RWPE1 (cell line): Measurements from ENCODE around the gene RASSF3.

Experiments
- CTCF ChIA-PET: fragments of 350-600 bp; sonication (Branson Sonifier 250); formaldehyde crosslinking; extraction: SDS; loops from one replicate; lab custom pipeline; 2021; lab: Yijun Ruan, JAX
- POLR2A ChIA-PET: fragments of 400-600 bp; formaldehyde crosslinking; extraction: SDS; loops from one replicate; lab custom pipeline; 2020; ENCODE audit warnings: antibody characterized with exemption; ENCODE audit not compliant: low non-redundant PET; lab: Yijun Ruan, JAX
- DNase-seq: peaks from one replicate; pipeline ENCODE4 v3.0.0; 2012; ENCODE audit warnings: low spot score
- H3K27ac ChIP-seq: fragments of 450-650 bp; 2 replicates; pipeline ENCODE4 v1.5.1; 2017
- TF ChIP-seq, protein P1 (sequence below): fragments of 450-650 bp; conservative IDR thresholded peaks from 2 replicates; pipeline ENCODE4 v1.5.1; 2017; ENCODE audit warnings: low read depth, mild to moderate bottlenecking

Gene RASSF3

GRCh38 chr12:64720884-64721283 lies 110.6 kb downstream of the RASSF3 start:
- no peak overlapping the region for H3K27ac ChIP-seq
- CTCF ChIA-PET, result no interaction called here
- TF ChIP-seq, protein P1, sequence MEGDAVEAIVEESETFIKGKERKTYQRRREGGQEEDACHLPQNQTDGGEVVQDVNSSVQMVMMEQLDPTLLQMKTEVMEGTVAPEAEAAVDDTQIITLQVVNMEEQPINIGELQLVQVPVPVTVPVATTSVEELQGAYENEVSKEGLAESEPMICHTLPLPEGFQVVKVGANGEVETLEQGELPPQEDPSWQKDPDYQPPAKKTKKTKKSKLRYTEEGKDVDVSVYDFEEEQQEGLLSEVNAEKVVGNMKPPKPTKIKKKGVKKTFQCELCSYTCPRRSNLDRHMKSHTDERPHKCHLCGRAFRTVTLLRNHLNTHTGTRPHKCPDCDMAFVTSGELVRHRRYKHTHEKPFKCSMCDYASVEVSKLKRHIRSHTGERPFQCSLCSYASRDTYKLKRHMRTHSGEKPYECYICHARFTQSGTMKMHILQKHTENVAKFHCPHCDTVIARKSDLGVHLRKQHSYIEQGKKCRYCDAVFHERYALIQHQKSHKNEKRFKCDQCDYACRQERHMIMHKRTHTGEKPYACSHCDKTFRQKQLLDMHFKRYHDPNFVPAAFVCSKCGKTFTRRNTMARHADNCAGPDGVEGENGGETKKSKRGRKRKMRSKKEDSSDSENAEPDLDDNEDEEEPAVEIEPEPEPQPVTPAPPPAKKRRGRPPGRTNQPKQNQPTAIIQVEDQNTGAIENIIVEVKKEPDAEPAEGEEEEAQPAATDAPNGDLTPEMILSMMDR, result no peak

DNA sequence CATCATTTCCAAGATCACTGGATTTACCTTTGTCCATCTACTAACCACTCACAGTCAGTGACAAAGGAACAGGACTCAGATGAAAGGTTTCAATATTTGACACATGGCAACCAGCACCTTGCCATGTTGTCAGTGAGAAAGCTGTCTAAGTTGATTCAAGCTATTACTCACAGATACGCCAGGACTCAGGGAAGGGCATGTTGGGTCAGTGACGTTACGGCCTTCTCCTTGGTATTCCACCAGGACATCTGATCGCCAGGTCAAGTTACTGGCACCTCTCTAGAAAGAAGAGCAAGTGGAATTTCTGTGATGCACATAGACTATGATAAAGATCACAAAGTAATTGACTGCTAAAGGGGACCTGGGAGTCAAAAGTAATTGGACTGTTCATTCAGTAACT lies 112.5 kb downstream of the RASSF3 start:
- ChIA-PET POLR2A (no interaction called here), CTCF (no interaction called here)
- no peak for DNase-seq
- TF ChIP-seq, protein P1, result no peak
- H3K27ac ChIP-seq, result no peak overlapping the region

More at GRCh38 chr12:64720884-64721283, 110.6 kb downstream of the RASSF3 start:
- DNase-seq, result no peak
- POLR2A ChIA-PET, result no interaction called here

GRCh38 chr12:64723630-64724029 lies 113.3 kb downstream of the RASSF3 start:
- H3K27ac ChIP-seq, result no peak overlapping the region
- no peak for DNase-seq
- ChIA-PET CTCF (interaction anchor here (1.2 kb wide), 1 partner anchor 17 kb away, joined by 4 read pairs; no protein-coding TSS in a partner anchor), POLR2A (no interaction called here)
- TF ChIP-seq, protein P1, result no peak

DNA sequence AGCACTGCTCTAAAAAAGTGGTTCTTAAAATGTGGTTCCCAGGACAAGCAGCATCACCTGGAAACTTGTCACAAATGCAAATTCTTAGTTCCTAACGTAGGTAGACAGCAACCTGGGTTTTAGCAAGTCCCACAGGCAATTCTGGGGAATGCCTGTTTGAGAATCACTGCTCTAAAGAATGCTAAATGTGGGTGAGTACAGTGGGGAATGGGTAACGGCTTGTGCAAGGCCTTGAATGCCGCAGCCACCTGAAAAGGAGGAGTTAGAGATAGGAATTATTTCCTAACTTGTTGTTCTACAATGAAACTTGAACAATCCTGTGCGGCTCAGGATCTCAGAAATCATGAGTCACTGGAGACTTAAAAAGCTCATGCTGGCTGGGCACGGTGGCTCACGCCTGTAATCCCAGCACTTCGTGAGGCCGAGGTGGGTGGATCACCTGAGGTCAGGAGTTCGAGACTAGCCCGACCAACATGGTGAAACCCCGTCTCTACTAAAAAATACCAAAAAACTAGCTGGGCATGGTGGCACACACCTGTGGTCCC lies 114.0 kb downstream of the RASSF3 start:
- TF ChIP-seq, protein P1, result no peak
- ChIA-PET CTCF (interaction anchor here (1.2 kb wide), 1 partner anchor 17 kb away, joined by 4 read pairs; no protein-coding TSS in a partner anchor), POLR2A (no interaction called here)
- H3K27ac ChIP-seq, result peak overlapping the region; percentile 27; the same call in 1 of the 2 replicates
- DNase-seq, result no peak

DNA sequence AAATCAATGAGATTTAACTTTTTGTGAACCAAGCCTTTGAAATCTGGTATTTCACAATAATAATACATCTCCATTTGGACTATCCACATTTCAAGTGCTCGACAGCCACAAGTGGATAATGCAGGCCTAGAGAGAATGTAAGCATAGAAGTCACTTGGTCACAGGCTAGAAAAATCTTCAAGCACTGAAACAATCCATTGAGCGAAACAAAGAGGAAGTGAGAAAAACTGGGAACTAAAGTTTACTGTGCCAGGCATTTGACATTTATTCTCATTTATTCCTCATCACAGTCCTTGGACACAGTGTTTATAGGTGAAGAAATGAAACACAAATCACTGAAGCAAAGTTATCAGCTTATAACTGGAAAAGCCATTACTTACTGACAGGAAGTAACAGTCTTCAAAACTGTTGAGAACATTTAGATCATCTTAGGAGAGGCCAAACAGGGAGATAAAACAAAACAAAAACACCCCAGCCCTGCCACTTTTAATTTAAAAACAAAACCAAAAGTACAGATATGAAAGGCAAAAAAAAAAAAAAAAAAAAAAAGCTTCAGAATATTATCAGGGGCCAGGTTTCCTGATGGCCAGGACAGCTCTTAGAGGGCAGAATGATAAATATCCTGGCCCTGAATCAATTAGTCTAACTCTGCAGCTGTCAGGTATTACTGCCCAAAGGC lies 119.8 kb downstream of the RASSF3 start:
- POLR2A ChIA-PET, result no interaction called here
- CTCF ChIA-PET, result interaction anchor here (0.6 kb wide), 1 partner anchor 35 kb away, joined by 3 read pairs; no protein-coding TSS in a partner anchor

GRCh38 chr12:64730588-64730969 lies 120.3 kb downstream of the RASSF3 start:
- no peak for DNase-seq
- TF ChIP-seq, protein P1, result no peak
- H3K27ac ChIP-seq, result no peak overlapping the region
- POLR2A ChIA-PET, result no interaction called here
- CTCF ChIA-PET, result interaction anchor here (0.6 kb wide), 1 partner anchor 35 kb away, joined by 3 read pairs; no protein-coding TSS in a partner anchor

More for the DNA sequence above, 119.8 kb downstream of the RASSF3 start:
- no peak overlapping the region for H3K27ac ChIP-seq
- TF ChIP-seq, protein P1, result no peak
- no peak for DNase-seq
